Measurements from ENCODE around the gene ZNF845. TPM values are rescaled to one million over a fixed set of nuclear protein-coding genes. Genes with fewer than 3 reads are reported as not detected.
A peak's percentile ranks its signal among the peaks of the same experiment; 100 is the strongest.
"Not testable (repeated sequence)": the region's sequence is repeated elsewhere in the genome, so short reads cannot be mapped to it uniquely, and the experiment has no call there.

The ZNF845 gene
- total RNA-seq, 1 donor from 2014 or later: 5.7 TPM

DNA sequence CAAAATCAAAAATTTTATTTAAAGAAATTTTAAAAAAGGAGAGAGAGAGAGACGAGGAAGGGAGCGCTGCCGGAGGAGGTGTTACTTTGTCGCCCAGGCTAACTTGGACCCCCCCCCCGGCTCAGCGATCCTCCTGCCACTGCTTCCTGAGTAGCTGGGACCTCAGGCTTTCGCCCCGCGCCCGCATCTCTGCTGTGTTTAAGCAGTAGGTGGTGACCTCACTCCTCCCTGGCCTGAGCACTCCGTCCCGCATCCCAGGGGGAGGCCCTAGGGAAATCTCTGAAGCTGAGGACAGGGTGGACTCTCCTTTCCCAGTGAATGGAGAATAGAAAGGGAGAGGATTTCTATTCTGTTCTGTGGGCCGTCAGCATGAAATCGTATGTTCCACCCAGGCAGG, 485 bp upstream of the ZNF845 start:
- TF ChIP-seq, protein P1, sequence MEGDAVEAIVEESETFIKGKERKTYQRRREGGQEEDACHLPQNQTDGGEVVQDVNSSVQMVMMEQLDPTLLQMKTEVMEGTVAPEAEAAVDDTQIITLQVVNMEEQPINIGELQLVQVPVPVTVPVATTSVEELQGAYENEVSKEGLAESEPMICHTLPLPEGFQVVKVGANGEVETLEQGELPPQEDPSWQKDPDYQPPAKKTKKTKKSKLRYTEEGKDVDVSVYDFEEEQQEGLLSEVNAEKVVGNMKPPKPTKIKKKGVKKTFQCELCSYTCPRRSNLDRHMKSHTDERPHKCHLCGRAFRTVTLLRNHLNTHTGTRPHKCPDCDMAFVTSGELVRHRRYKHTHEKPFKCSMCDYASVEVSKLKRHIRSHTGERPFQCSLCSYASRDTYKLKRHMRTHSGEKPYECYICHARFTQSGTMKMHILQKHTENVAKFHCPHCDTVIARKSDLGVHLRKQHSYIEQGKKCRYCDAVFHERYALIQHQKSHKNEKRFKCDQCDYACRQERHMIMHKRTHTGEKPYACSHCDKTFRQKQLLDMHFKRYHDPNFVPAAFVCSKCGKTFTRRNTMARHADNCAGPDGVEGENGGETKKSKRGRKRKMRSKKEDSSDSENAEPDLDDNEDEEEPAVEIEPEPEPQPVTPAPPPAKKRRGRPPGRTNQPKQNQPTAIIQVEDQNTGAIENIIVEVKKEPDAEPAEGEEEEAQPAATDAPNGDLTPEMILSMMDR (IDR thresholded peaks at IDR 0.05): no peak
- H3K27me3 Mint-ChIP-seq (ENCODE audit: unreplicated experiment): no peaks in the 10 kb centered on the region
- H3K36me3 Mint-ChIP-seq (ENCODE audit: unreplicated experiment): peaks cover 12% of the 10 kb centered on the region
- peak; percentile 84 for DNase-seq (ENCODE audit: extremely low spot score, unreplicated experiment)
- peaks cover 6% of the 10 kb centered on the region for H3K4me1 Mint-ChIP-seq (ENCODE audit: unreplicated experiment)
- peaks cover 12% of the 10 kb centered on the region for H3K9me3 Mint-ChIP-seq (ENCODE audit: unreplicated experiment)
- peak overlapping the region; percentile 88 for H3K27ac Mint-ChIP-seq (ENCODE audit: unreplicated experiment)
- H3K4me3 Mint-ChIP-seq (ENCODE audit: unreplicated experiment): peak overlapping the region; percentile 91

DNA sequence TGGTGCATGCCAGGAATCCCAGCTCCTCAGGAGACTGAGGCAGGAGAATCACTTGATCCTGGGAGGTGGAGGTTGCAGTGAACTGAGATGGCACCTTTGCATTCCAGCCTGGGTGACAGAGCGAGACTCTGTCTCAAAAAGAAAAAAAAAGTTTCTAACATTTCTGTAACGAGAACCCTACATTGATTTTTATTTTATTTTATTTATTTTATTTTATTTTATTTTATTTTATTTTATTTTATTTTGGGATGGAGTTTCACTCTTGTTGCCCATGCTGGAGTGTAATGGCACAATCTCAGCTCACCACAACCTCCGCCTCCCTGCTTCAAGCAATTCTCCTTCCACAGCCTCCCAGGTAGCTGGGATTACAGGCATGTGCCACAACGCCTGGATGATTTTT, 10.9 kb downstream of the ZNF845 start:
- H3K27ac Mint-ChIP-seq (ENCODE audit: unreplicated experiment); H3K27me3 Mint-ChIP-seq (ENCODE audit: unreplicated experiment); H3K4me1 Mint-ChIP-seq (ENCODE audit: unreplicated experiment); H3K4me3 Mint-ChIP-seq (ENCODE audit: unreplicated experiment); DNase-seq (ENCODE audit: extremely low spot score, unreplicated experiment): not testable (repeated sequence)
- Mint-ChIP-seq H3K9me3 (ENCODE audit: unreplicated experiment) (peaks cover 41% of the 10 kb centered on the region), H3K36me3 (ENCODE audit: unreplicated experiment) (peaks cover 84% of the 10 kb centered on the region)

DNA sequence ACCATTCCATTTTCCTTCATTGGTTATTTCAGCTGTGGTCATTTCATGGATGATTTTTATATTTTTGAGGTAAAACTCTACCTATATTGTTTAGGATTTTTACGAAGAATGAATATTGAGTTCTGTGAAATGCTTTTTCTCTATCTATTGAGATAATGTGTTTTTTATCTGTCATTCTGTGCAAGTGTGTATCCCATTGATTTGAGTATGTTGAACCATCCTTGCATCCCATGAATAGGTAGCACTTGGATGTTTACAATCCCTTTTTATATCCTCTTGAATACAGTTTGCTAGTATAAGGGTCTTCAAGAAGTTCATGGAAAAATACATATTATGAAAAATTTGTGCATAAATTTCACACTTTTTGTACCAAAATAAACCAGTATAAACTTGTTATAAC, 22.2 kb downstream of the ZNF845 start:
- no peaks in the 10 kb centered on the region for H3K27me3 Mint-ChIP-seq (ENCODE audit: unreplicated experiment)
- no peak overlapping the region for H3K4me3 Mint-ChIP-seq (ENCODE audit: unreplicated experiment)
- peaks cover 49% of the 10 kb centered on the region for H3K9me3 Mint-ChIP-seq (ENCODE audit: unreplicated experiment)
- DNase-seq (ENCODE audit: extremely low spot score, unreplicated experiment): no peak
- TF ChIP-seq, protein P1 (IDR thresholded peaks at IDR 0.05): no peak
- peaks cover 53% of the 10 kb centered on the region for H3K36me3 Mint-ChIP-seq (ENCODE audit: unreplicated experiment)
- H3K4me1 Mint-ChIP-seq (ENCODE audit: unreplicated experiment): no peaks in the 10 kb centered on the region
- H3K27ac Mint-ChIP-seq (ENCODE audit: unreplicated experiment): no peak overlapping the region

DNA sequence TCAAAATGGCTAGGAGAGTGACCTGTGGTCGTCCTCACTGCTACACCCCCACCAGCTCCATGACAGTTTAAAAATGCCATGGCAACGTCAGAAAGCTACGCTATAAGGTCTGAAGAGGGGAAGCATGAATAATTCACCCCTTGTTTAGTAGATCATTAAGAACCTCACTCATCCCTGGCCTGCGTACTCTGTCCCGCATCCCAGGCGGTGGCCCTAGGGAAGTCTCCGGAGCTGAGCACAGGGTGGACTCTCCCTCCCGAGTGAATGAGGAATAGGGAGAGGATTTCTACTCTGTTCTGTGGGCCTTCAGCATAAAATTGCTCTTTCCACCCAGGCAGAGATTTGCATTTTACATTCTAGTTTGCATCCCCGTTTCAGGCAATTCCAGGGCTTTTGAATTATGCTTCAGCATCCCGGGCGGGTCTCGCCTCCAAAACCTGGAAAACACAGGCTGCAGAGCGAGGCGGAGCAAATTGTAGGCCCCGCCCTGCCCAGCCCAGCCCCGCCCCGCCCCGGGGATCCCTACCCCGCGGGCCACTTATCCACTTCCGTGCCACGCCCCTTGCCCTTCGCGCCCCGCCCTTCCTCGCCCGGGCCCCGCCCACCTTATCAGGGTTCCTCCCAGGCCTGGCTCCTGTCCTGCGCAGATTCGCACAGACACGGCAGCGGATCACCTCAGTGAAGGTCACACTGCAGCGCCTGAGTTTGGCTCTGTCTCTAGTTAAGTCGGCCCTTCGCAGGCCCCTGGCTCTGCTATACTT, 24.5 kb downstream of the ZNF845 start:
- TF ChIP-seq, protein P1 (IDR thresholded peaks at IDR 0.05): no peak
- Mint-ChIP-seq H3K4me1 (ENCODE audit: unreplicated experiment) (no peaks in the 10 kb centered on the region), H3K4me3 (ENCODE audit: unreplicated experiment) (no peak overlapping the region), H3K9me3 (ENCODE audit: unreplicated experiment) (peaks cover 40% of the 10 kb centered on the region), H3K36me3 (ENCODE audit: unreplicated experiment) (peaks cover 30% of the 10 kb centered on the region), H3K27ac (ENCODE audit: unreplicated experiment) (no peak overlapping the region), H3K27me3 (ENCODE audit: unreplicated experiment) (no peaks in the 10 kb centered on the region)
- DNase-seq (ENCODE audit: extremely low spot score, unreplicated experiment): no peak

DNA sequence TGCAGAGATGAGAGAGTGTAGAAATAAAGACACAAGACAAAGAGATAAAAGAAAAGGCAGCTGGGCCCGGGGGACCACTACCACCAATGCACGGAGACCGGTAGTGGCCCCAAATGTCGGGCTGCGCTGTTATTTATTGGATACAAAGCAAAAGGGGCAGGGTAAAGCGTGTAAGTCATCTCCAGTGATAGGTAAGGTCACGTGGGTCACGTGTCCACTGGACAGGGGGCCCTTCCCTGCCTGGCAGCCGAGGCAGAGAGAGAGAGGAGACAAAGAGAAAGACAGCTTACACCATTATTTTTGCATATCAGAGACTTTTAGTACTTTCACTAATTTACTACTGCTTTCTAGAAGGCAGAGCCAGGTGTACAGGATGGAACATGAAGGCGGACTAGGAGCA, 26.5 kb downstream of the ZNF845 start:
- DNase-seq (ENCODE audit: extremely low spot score, unreplicated experiment); H3K4me3 Mint-ChIP-seq (ENCODE audit: unreplicated experiment); H3K4me1 Mint-ChIP-seq (ENCODE audit: unreplicated experiment); H3K27ac Mint-ChIP-seq (ENCODE audit: unreplicated experiment); H3K27me3 Mint-ChIP-seq (ENCODE audit: unreplicated experiment): not testable (repeated sequence)
- peaks cover 15% of the 10 kb centered on the region for H3K36me3 Mint-ChIP-seq (ENCODE audit: unreplicated experiment)
- H3K9me3 Mint-ChIP-seq (ENCODE audit: unreplicated experiment): peaks cover 35% of the 10 kb centered on the region

DNA sequence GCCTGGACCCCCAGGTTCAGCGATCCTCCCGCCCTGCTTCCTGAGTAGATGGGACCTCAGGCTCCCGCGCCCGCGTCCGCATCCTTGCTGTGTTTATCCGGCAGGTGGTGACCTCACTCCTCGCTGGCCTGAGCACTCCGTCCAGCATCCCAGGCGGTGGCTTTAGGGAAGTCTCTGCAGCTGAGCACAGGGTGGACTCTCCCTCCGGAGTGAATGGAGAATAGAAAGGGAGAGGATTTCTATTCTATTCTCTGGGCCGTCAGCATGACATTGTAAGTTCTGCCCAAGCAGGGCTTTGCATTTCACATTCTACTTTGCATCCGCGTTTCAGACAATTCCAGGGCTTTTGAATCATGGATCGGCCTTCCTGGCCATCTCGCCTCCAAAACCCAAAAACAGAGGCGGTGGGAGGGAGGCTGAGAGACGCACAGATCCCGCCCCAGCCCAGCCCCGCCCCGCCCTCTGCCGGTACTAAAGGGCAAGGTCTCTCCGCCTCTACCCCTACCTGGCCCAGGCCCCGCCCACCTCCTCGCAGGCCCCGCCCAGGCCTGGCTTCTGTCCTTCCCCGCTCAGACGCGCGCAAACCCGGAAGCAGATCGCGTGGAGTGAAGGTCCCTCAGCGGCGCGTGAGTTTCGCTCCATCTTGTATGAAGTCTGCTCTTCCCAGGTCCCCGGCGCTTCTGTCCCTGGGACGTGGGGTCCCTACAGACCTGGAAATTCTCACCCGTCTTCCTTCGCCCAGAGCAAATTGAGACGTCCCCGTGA, 31.8 kb downstream of the ZNF845 start, which contains the start of gene ZNF525:
TSS of gene ZNF525 (plus strand) at position 572 of the 765 bp plus-strand sequence. CDS start 6,577 bp downstream, outside the sequence.
- peaks cover 13% of the 10 kb centered on the region for H3K4me1 Mint-ChIP-seq (ENCODE audit: unreplicated experiment)
- H3K27me3 Mint-ChIP-seq (ENCODE audit: unreplicated experiment): no peaks in the 10 kb centered on the region
- no peaks in the 10 kb centered on the region for H3K36me3 Mint-ChIP-seq (ENCODE audit: unreplicated experiment)
- peak; percentile 94 for DNase-seq (ENCODE audit: extremely low spot score, unreplicated experiment)
- H3K27ac Mint-ChIP-seq (ENCODE audit: unreplicated experiment): peak within 1 kb of the TSS; percentile 90
- TF ChIP-seq, protein P1 (IDR thresholded peaks at IDR 0.05): peak; percentile 30
- peaks cover 14% of the 10 kb centered on the region for H3K9me3 Mint-ChIP-seq (ENCODE audit: unreplicated experiment)
- peak within 1 kb of the TSS; percentile 90 for H3K4me3 Mint-ChIP-seq (ENCODE audit: unreplicated experiment)

All from osteocyte (in vitro differentiated cells).